GM10847 (cell line): ENCODE measurements around the gene RNF207.

Source experiments
- POLR2A ChIP-seq: IDR thresholded peaks from 2 replicates; pipeline ENCODE4 v1.6.1; 2011; ENCODE audit not compliant: insufficient read length; ENCODE audit errors: extremely low read depth

RNF207 gene, protein sequence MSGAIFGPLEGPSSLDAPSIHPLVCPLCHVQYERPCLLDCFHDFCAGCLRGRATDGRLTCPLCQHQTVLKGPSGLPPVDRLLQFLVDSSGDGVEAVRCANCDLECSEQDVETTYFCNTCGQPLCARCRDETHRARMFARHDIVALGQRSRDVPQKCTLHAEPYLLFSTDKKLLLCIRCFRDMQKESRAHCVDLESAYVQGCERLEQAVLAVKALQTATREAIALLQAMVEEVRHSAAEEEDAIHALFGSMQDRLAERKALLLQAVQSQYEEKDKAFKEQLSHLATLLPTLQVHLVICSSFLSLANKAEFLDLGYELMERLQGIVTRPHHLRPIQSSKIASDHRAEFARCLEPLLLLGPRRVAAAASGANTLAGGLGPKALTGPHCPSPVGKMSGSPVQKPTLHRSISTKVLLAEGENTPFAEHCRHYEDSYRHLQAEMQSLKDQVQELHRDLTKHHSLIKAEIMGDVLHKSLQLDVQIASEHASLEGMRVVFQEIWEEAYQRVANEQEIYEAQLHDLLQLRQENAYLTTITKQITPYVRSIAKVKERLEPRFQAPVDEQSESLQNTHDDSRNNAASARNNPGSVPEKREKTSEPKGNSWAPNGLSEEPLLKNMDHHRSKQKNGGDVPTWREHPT

DNA sequence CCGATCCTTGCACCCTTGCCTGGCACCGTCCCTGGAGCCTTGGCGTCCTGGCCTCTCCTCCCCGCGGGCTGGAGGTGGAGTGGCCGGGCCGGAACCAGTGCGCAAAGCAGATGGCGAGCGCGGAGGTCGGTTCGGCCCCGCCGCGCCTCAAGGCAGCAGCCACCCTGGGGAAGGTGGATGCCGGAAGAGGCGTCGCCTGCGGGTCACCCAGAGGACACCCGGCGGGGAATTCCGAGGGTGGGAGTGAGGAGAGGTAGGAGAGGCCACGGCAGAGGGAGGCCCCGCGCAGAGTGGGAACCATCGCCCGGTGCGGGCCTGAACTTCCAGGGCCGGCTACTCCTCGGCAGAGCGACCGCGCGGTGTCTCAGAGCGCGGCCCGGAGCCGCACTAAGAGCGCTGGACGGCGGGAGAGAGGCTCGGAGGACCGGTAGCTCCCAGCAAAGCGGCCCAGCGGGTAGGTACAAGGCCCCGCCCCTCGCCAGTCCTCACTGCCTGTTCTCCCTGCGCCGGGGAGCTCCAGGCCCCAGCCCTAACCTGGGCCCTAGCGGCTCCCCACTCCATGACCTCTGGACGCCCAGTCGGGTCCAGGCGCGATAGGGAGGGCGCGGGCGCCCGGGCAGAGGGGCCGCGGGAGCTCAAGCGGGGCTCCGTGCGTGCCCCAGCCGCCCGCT lies at the start of gene RNF207:
TSS of gene RNF207 (plus strand) at position 271 of the 671 bp plus-strand sequence. CDS start 417 bp downstream, outside the sequence.
- TF ChIP-seq POLR2A, result no peak

DNA sequence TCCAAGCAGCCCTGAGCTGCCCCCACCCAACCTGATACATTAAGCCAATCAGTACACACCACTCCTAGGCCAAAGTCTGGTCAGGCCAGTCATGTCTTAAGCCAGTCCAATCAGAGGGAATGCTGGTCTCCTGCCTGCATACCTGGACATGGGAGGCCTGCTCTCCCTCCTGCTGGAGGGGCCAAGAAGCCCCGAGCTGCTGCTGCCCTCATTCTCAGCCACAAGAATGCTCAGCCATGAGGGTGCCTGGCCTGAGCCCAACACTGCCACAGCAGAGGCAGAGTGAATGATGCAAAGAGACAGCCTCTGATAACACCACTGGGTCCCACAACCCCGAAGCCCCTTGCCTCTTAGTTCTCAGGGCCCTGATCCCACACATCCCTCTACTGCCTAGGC lies 48.8 kb upstream of the RNF207 start:
- no peak for TF ChIP-seq POLR2A

DNA sequence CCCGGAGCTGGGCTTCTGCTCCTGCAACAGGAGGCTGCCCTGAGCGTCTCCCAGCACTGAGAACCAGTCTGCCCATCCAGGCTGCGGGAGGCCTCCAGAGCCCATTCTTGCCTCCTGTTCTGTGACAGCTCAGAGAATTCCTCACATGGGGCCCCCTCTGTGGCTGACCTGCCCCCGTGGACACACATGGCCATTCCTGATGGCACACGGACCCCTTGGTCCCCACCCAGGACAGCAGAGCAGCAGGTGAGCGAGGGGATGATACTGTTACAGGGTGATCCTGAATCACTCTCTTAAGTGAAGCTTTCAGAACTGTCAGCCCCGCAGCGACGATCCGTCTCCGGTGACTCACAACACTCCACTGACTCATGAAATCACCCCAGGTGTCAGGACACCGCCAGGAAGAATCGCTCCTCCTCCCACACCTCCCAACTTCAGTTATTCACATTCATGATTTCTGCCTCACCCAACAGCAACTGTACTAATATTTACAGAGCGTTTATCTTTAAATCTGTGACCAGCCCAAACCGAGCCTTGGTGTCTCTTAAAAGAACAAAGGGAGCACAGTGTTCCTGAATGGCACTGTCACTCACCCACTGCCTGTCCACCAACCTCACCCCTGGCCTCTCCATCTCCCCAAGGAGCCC lies 48.3 kb upstream of the RNF207 start:
- TF ChIP-seq POLR2A, result no peak

DNA sequence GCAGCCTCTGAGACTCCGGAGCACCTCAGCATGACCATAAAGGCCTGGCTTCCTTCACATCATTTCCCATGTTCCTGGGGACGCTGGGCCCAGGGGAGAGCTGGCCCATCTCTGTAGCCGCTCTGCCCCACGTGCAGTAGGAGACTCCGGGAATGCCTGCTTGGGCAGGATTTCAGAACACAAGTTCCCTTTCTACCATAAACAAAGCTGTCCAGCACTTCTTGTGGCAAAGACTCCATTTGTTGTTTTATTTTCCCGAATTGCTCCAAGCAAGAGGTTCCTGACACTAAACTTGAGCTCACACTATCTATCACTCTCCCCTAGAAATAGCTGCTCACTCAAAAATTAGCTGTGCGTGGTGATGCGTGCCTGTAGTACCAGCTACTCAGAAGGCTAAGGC lies 47.7 kb upstream of the RNF207 start:
- no peak for TF ChIP-seq POLR2A

DNA sequence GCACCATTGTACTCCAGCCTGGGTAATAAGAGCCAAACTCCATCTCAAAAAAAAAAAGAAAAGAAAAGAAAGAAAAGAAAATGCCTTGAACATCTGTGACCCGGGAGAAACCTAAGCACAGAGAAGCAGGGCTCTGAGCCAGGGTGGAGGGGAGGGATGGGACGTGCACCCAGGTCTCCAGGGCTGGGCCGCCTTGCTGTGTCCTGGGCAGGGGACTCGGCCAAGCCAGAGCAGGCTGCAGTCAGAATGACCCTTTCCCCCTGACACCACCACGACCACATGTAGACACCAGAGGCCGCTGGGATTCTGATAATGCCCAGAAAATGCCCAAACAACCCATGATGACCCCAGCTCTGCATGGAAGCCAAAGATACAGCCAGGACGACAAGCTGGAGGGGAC lies 43.6 kb upstream of the RNF207 start:
- no peak for TF ChIP-seq POLR2A

DNA sequence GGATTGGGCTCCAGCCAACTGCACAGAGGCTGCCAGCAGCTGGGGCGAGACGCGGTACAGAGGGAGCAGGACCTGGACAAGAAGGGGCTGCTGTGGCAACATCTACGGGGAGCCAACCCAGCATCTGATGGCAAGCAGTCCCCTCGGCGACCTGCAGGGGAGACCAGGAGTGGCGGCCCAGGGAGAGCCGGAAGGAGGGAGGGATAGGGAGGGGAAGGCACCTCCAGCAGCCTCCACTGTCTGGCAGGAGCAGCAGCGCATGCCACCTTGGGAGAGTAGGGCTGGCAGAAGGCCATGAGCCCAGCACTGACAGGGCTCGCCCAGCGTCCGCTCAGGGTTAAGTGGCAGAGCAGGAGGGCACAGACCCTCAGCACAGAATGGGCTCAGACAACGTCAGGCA lies 43.1 kb upstream of the RNF207 start:
- TF ChIP-seq POLR2A, result no peak

DNA sequence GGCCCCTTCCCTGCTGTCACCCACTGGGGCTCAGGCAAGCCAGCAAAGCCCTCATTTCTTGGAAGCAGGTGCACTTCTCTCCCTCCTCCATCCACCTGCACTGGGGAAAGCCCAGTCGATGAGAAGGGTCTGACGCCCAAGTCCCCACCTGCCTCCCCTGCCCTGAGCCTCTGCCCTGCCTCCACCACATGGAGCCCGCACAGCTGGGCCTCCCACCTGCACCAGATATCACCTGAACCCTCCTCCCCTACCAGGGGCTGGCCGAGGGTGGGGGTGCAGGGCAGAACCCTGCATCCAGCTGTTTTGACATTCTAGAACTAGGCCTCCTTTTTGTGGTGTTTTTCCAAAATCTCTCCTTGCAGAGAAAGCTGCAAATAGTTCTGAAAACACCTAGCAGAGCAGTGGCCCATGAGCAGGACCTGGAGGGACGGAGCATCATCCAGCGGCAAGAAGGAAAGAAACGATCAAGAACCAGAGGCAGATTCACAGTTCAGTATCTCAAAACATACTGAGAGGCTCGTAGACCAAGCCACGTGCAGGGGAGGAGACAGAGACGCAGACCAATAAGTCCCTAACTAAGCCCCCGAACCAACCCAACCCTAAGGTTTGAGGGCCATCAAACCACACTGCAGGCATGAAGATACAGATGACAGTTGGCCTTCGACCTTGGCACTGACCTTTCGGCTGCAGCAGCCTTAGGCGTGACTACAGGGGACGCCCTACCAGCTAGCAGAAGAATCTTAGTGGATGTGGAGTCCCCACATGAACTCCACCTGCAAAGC lies 42.5 kb upstream of the RNF207 start:
- no peak for TF ChIP-seq POLR2A

DNA sequence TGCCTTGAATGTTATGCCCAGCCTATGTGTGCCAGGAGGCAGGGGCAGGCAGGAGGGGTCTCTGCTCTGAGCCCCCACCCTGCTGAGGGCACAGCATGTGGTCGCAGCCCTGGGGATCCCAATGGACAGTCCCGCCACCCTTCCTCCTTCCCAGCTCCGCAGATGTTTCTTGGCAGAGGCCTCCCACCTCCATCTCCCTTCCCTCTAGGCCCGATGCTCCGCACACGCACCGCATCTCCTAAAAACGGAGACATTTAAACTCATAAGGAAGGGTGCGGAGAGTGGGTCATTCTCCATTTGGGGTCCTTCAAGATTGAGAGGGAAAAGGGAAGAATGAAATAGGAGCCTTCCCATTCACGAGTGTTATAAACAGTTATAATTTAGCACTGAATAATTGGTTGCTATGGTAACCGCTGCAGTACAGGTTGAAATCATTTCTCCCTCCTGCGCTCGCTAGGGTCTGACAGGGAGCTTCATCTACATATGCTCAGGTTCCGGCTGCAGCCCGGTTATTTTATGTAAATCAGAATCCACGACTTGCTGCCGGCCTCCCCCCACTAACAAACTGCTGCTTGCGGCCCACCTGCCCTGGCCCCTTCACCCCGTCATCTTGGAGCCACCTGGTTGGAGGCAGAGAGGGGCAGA lies 41.8 kb upstream of the RNF207 start:
- TF ChIP-seq POLR2A, result no peak

DNA sequence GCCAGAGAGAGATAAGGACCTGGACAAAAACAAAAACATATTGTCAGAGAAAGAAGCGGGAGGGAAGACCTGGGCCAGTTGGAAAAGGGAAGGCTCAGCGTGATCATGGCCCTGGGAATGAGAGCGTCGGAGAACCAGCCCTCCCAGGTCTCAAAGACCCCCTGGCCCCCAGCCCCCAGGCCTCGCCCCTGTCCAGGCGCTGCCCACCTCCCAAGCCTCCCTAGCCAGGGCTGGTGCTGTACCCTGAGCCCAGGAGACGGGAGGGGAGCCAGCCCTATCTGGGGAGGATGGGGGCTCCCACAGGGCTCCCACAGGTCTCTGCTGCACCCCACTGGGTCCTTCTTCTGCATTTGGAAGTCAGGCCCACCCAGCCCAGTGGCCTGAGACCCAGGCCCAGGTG lies 40.9 kb upstream of the RNF207 start:
- TF ChIP-seq POLR2A, result no peak

DNA sequence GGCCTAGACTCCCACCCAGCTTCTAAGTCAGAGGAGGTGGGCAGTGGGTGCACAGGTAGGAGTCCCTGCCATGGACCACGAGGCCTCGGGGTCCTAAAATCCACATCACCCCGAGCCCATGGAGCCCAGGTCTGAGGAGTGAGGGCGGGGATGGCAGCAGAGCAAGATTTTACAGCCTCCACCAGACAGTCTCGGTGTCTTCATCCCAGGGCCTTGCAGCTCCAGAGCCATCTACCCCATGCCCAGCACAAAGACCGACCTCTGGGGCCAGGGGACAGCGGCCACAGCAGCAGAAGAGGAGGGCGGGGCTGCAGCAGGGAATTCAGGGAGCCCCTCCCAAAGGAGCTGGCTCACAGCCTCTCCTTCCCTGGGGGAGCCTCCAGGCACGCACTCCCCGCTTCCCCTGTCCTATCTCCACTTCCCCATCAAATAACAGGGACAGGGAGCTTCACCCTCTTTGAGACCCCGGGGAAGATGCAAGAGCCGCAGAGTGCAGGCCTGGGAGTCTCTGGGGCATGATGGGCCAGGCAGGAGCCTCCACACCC lies 40.4 kb upstream of the RNF207 start:
- no peak for TF ChIP-seq POLR2A

DNA sequence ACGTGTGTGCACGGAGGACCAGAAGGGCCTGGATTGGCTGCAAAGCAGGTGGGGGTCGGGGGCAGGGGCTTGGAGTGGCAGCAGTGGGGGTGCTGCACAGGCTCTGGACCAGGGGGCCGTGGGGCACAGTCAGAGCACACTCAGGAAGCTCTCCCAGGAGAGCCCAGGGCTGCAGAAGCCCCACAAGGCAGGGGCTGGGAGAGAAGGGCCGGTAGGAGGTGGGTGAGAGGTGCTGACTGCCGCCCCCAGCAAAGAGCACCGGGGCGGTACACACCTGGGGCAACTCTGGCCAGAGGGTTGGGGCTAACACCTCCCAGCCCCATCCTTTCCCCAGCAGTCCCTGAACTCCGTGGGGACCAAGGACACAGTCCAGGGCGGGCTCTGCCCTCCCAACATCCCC lies 39.7 kb upstream of the RNF207 start:
- no peak for TF ChIP-seq POLR2A

DNA sequence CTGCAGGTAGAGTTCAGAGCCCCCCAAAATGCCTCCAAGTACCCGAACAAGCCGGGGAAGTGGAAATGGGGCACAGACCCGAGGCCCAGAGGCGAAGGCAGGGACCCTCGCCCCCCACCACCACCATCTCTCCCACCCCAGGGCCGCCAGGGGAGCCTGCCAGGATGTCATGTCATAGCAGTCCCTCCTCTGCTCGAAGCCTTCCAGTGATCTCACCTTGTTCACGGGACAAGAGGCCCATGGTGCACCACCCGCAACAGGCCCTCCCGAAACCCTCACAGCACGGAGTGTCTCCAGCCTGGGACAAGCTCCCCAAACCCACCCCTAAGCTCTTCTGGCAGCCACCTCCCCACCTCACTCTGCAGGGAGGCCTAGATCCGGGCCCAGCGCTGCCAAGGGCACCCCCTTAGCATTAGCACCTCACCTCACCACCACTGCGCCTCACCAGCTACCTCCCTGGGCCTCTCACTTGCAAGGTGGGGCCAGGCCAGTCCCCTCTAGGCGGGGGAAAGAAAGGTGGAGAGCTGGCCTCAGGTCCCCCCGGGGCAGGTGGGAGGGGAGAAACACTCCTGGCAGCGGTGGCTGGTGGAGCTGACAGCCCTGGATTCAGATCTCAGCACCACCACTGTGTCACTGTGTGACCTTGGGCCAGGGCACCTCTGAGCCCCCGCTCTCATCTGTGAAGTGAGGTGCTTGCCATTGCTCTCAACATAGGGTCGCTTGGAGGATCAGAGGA lies 39.1 kb upstream of the RNF207 start:
- TF ChIP-seq POLR2A, result no peak
